ENCODE results near the gene CXorf58.
A peak's percentile ranks its signal among the peaks of the same experiment; 100 is the strongest.

Gene CXorf58

DNA sequence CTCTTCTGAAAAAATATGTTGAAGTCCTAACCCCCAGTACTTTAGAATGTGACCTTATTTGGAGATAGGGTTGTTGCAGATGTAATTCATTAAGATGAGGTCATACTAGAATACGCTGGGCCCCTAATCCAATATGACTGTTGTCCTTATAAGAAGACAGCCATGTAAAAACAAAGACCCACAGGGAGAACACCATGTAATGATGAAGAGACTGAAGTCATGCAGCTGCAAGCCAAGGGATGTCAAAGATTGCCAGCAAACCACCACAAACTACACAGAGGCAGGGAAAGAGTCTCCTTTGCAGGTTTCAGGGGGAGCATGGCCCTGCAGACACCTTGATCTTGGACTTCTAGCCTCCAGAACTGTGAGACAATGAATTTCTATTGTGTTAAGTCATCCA, 37.4 kb downstream of the CXorf58 start:
- Histone ChIP-seq H3K79me2 (ENCODE audit: insufficient read depth, low read length) (no peaks in the 10 kb centered on the region), H3K9me2 (ENCODE audit: low read depth, low read length) (no peaks in the 10 kb centered on the region), H3K9ac (ENCODE audit: low read length) (no peak overlapping the region), H3K9me3 (ENCODE audit: low read length) (no peaks in the 10 kb centered on the region), H3K4me1 (ENCODE audit: insufficient read depth, low read length, severe bottlenecking) (no peaks in the 10 kb centered on the region), H3K4me2 (ENCODE audit: low read length) (no peak overlapping the region), H3K27ac (ENCODE audit: low read depth, low read length, poor library complexity, severe bottlenecking) (no peak overlapping the region), H3K4me3 (ENCODE audit: low read depth, low read length, poor library complexity, severe bottlenecking) (no peak overlapping the region), H3K27me3 (ENCODE audit: insufficient read depth, low read length) (no peaks in the 10 kb centered on the region), H2AFZ (ENCODE audit: low read length) (no peak overlapping the region), H3F3A (ENCODE audit: insufficient read depth, low read length) (no peaks in the 10 kb centered on the region), H4K20me1 (ENCODE audit: insufficient read depth, low read length) (no peaks in the 10 kb centered on the region), H3K36me3 (ENCODE audit: insufficient read depth, low read length) (no peaks in the 10 kb centered on the region)
- TF ChIP-seq EZH2 (IDR thresholded peaks at IDR 0.05; ENCODE audit: borderline replicate concordance, low read length): no peak
- no peak for TF ChIP-seq CTCF (IDR thresholded peaks at IDR 0.05; ENCODE audit: low read length)

GRCh38 chrX:23952391-23952790, 44.6 kb downstream of the CXorf58 start:
- Histone ChIP-seq H3K4me2 (ENCODE audit: low read length) (no peak overlapping the region), H3K9me3 (ENCODE audit: low read length) (no peaks in the 10 kb centered on the region), H3K9me2 (ENCODE audit: low read depth, low read length) (no peaks in the 10 kb centered on the region), H3K79me2 (ENCODE audit: insufficient read depth, low read length) (no peaks in the 10 kb centered on the region), H3K9ac (ENCODE audit: low read length) (no peak overlapping the region), H3K27me3 (ENCODE audit: insufficient read depth, low read length) (no peaks in the 10 kb centered on the region), H3K4me3 (ENCODE audit: low read depth, low read length, poor library complexity, severe bottlenecking) (no peak overlapping the region), H3K4me1 (ENCODE audit: insufficient read depth, low read length, severe bottlenecking) (peaks cover 16% of the 10 kb centered on the region), H3K36me3 (ENCODE audit: insufficient read depth, low read length) (no peaks in the 10 kb centered on the region), H3F3A (ENCODE audit: insufficient read depth, low read length) (no peaks in the 10 kb centered on the region), H2AFZ (ENCODE audit: low read length) (no peak overlapping the region), H4K20me1 (ENCODE audit: insufficient read depth, low read length) (no peaks in the 10 kb centered on the region), H3K27ac (ENCODE audit: low read depth, low read length, poor library complexity, severe bottlenecking) (no peak overlapping the region)
- no peak for TF ChIP-seq CTCF (IDR thresholded peaks at IDR 0.05; ENCODE audit: low read length)
- TF ChIP-seq EZH2 (IDR thresholded peaks at IDR 0.05; ENCODE audit: borderline replicate concordance, low read length): no peak

GRCh38 chrX:23952984-23953907, 45.4 kb downstream of the CXorf58 start:
- Histone ChIP-seq H4K20me1 (ENCODE audit: insufficient read depth, low read length) (no peaks in the 10 kb centered on the region), H2AFZ (ENCODE audit: low read length) (peak overlapping the region; percentile 96), H3K4me3 (ENCODE audit: low read depth, low read length, poor library complexity, severe bottlenecking) (peak overlapping the region; percentile 50), H3K9ac (ENCODE audit: low read length) (peak overlapping the region; percentile 45), H3K27me3 (ENCODE audit: insufficient read depth, low read length) (no peaks in the 10 kb centered on the region), H3K79me2 (ENCODE audit: insufficient read depth, low read length) (no peaks in the 10 kb centered on the region), H3K4me1 (ENCODE audit: insufficient read depth, low read length, severe bottlenecking) (peaks cover 16% of the 10 kb centered on the region), H3K9me3 (ENCODE audit: low read length) (no peaks in the 10 kb centered on the region), H3K9me2 (ENCODE audit: low read depth, low read length) (no peaks in the 10 kb centered on the region), H3K27ac (ENCODE audit: low read depth, low read length, poor library complexity, severe bottlenecking) (no peak overlapping the region), H3K36me3 (ENCODE audit: insufficient read depth, low read length) (no peaks in the 10 kb centered on the region), H3K4me2 (ENCODE audit: low read length) (peak overlapping the region; percentile 76), H3F3A (ENCODE audit: insufficient read depth, low read length) (no peaks in the 10 kb centered on the region)
- TF ChIP-seq CTCF (IDR thresholded peaks at IDR 0.05; ENCODE audit: low read length): no peak
